ENCODE results near the gene CTSH. TPM values are rescaled to one million over a fixed set of nuclear protein-coding genes. Genes with fewer than 3 reads are reported as not detected.
"Not testable (repeated sequence)": the region's sequence is repeated elsewhere in the genome, so short reads cannot be mapped to it uniquely, and the experiment has no call there.

The CTSH gene
- total RNA-seq, 4 donors from 2014 or later, result 8.6 to 70.2 (median 41.0) TPM

DNA sequence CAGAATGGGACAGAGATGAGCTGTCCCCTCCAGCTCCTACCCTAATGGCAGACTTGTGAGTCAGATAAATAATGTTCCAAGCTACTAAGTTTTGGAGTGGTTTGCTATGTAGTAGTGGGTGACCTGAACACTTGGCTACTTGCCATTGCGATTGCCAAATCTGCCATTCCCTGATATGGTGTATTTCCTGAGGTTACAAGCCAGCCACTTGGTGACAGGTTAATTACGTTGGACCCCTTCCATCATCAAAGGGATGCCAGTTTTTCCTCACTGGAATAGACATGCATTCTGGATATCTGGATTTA is 38.6 kb downstream of the CTSH start:
- DNase-seq, result no peak

GRCh38 chr15:78904599-78905358 is 40.1 kb downstream of the CTSH start:
- H3K4me1 ChIP-seq, result peaks cover 0 to 4% (median 0%) of the 10 kb centered on the region in 4 donors
- TF ChIP-seq, protein P1, sequence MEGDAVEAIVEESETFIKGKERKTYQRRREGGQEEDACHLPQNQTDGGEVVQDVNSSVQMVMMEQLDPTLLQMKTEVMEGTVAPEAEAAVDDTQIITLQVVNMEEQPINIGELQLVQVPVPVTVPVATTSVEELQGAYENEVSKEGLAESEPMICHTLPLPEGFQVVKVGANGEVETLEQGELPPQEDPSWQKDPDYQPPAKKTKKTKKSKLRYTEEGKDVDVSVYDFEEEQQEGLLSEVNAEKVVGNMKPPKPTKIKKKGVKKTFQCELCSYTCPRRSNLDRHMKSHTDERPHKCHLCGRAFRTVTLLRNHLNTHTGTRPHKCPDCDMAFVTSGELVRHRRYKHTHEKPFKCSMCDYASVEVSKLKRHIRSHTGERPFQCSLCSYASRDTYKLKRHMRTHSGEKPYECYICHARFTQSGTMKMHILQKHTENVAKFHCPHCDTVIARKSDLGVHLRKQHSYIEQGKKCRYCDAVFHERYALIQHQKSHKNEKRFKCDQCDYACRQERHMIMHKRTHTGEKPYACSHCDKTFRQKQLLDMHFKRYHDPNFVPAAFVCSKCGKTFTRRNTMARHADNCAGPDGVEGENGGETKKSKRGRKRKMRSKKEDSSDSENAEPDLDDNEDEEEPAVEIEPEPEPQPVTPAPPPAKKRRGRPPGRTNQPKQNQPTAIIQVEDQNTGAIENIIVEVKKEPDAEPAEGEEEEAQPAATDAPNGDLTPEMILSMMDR (IDR thresholded peaks at IDR 0.05), result no peak
- TF ChIP-seq POLR2A (IDR thresholded peaks at IDR 0.05) (no peak), EP300 (IDR thresholded peaks at IDR 0.05; ENCODE audit: low read depth) (no peak), POLR2AphosphoS5 (IDR thresholded peaks at IDR 0.05) (no peak)
- H3K9me3 ChIP-seq, result no peaks in the 10 kb centered on the region
- no peak overlapping the region for H3K4me3 ChIP-seq
- no peak overlapping the region for H3K27ac ChIP-seq
- intact Hi-C loops (cut with DNase I; ENCODE audit: low total_unique reads) (no loop called here), in situ Hi-C loops (cut with MboI; ENCODE audit: low pct_ligation_motif_present in 1 of 4, low pct_unique_long_range_greater_than_20kb in 1 of 4, low sequenced_read_pairs in 3 of 4) (loop anchor here in 3 of 4 donors (25.0 kb wide), 1 partner anchor 283 kb away; no protein-coding TSS in a partner anchor)
- 84 to 92% methylated on average over 3 to 6 of the region's 6 CpGs for WGBS, 2 donors (ENCODE audit: low coverage in 1 of 2)
- H3K36me3 ChIP-seq, result peaks cover 0 to 56% (median 27%) of the 10 kb centered on the region in 4 donors
- DNase-seq, result no peak
- no peaks in the 10 kb centered on the region for H3K27me3 ChIP-seq

More for the DNA sequence above, 38.6 kb downstream of the CTSH start:
- peaks cover 0 to 4% (median 0%) of the 10 kb centered on the region in 4 donors for H3K4me1 ChIP-seq
- H3K9me3 ChIP-seq, result no peaks in the 10 kb centered on the region
- no peaks in the 10 kb centered on the region for H3K27me3 ChIP-seq
- no peak for TF ChIP-seq POLR2A (IDR thresholded peaks at IDR 0.05)
- TF ChIP-seq EP300 (IDR thresholded peaks at IDR 0.05; ENCODE audit: low read depth), result no peak
- TF ChIP-seq POLR2AphosphoS5 (IDR thresholded peaks at IDR 0.05), result no peak
- TF ChIP-seq, protein P1 (IDR thresholded peaks at IDR 0.05), result no peak
- 79% methylated on average over 2 of the region's 2 CpGs; no CpG with 5 or more reads in 1 of the 2 donors for WGBS, 2 donors (ENCODE audit: low coverage in 1 of 2)
- in situ Hi-C loops (cut with MboI; ENCODE audit: low pct_ligation_motif_present in 1 of 4, low pct_unique_long_range_greater_than_20kb in 1 of 4, low sequenced_read_pairs in 3 of 4) (loop anchor here in 3 of 4 donors (25.0 kb wide), 1 partner anchor 281 kb away; no protein-coding TSS in a partner anchor), intact Hi-C loops (cut with DNase I; ENCODE audit: low total_unique reads) (no loop called here)
- H3K4me3 ChIP-seq, result no peak overlapping the region
- peaks cover 0 to 46% (median 21%) of the 10 kb centered on the region in 4 donors for H3K36me3 ChIP-seq
- no peak overlapping the region for H3K27ac ChIP-seq

- DNase-seq; H3K4me1 ChIP-seq; H3K9me3 ChIP-seq; intact Hi-C loops (cut with DNase I; ENCODE audit: low total_unique reads); H3K27ac ChIP-seq; H3K27me3 ChIP-seq; H3K4me3 ChIP-seq: not testable (repeated sequence)
- peaks cover 0 to 73% (median 36%) of the 10 kb centered on the region in 4 donors for H3K36me3 ChIP-seq
- in situ Hi-C loops (cut with MboI; ENCODE audit: low pct_ligation_motif_present in 1 of 4, low pct_unique_long_range_greater_than_20kb in 1 of 4, low sequenced_read_pairs in 3 of 4), result loop anchor here in 3 of 4 donors (25.0 kb wide), 1 partner anchor 285 kb away; no protein-coding TSS in a partner anchor
- WGBS, 2 donors (ENCODE audit: low coverage in 1 of 2), result 77% methylated on average over 10 to 13 of the region's 13 CpGs
Observed at GRCh38 chr15:78902281-78903032, 42.4 kb downstream of the CTSH start.

GRCh38 chr15:78900819-78901533 is 43.9 kb downstream of the CTSH start:
- H3K27ac ChIP-seq; H3K4me1 ChIP-seq; H3K9me3 ChIP-seq; H3K4me3 ChIP-seq; intact Hi-C loops (cut with DNase I; ENCODE audit: low total_unique reads); DNase-seq; H3K27me3 ChIP-seq: not testable (repeated sequence)
- H3K36me3 ChIP-seq, result peaks cover 0 to 84% (median 38%) of the 10 kb centered on the region in 4 donors
- WGBS, 2 donors (ENCODE audit: low coverage in 1 of 2), result 93% methylated on average over 6 to 14 of the region's 14 CpGs
- in situ Hi-C loops (cut with MboI; ENCODE audit: low pct_ligation_motif_present in 1 of 4, low pct_unique_long_range_greater_than_20kb in 1 of 4, low sequenced_read_pairs in 3 of 4), result loop anchor here in 3 of 4 donors (25.0 kb wide), 1 partner anchor 286 kb away; no protein-coding TSS in a partner anchor

Measured in transverse colon (tissue), 4 donors.